ENCODE results near the gene PSMD1.

PSMD1 gene

DNA sequence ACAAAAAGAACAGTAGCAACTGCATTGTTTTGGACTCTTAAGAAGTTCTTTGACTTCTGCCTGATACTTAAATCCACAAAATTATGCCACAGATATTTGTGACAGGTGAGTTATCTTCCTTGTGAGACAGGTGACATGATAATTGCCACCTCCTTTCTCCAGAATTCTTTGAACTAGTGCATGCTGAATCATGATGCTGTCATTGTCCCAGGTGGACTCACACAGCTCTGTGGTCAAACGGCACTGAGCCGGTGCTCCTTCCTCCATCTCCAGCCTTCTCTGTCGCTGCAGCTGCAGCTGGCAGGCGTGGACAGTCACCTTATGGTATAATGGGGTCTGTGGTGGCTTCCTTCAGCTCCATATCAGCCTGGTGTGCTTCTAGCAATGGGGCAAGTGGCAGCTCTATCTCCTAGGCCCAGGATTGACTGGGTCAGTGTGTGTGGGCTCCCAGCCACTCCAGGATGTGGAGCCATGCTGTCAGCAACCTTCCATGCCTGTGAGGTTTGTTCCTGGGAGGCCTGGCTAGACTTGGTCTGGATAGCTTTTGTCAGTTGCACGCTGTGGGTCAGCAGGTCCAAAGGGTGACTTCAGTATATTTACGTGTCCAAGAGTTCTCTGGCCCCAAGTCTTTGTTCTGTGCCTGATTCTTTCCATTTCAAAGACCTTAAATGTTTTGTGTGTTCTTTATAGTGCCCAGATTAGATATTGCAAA lies 157.4 kb downstream of the PSMD1 start:
- no peak for DNase-seq

DNA sequence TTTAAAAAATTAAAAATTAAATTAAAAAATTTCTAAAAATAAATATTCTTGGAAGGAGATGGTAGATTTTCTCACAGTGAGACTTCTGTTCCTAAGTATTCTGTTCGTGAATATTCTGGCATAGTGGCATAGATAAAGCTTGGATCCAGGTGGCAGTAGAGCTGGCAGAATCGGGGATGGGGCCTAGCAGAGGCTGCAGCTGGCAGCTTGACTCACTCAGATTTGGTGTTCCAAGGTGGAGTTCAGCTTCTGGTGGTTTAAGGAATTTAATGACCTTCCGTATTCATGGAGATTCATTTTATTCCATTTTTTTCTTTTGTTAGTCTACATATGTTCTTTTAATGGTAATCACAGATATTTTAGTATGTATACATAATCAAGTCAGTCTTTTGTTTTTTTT lies 161.7 kb downstream of the PSMD1 start:
- no peak for DNase-seq

DNA sequence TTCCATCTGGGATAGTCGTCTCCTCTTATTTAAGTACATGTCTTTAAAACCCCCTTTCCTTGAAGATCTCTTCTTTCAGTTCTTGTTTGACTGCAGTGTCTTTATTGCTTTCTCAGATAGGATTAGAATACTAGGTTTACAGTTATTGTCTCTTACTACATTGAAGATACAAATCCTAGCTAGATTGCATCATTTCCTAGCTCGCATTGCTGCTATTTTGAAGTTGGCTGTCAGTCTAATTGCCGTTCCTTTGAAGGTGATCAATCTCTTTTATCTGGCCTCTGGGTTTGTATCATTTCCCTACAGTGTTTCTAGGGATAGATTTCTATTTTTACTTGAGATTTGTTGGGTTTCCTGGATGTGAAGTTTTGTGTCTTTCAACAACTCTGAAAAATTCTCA lies 162.6 kb downstream of the PSMD1 start:
- no peak for DNase-seq

DNA sequence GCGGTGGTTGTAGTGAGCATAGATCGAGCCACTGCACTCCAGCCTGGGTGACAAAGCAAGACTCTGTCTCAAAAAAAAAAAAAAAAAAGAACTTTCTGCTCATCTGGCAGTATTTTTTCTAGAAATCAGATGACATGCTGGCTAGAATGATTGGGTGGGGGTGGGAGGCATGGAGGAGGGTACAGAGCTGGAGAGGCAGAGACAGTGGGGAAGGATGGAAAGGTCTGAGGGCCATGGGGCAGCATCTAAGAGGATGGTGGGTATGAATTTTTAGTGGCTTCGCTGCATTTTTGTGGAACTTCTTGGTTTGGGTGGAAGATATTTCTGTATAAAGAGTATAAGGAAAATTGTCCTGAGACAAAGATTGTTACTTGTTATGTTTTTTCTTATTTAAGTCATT lies 165.1 kb downstream of the PSMD1 start:
- DNase-seq: no peak

Data from activated CD4-positive, alpha-beta T cell treated with anti-CD3 and anti-CD28 coated beads for 4 hours (primary cell).